Measurements from ENCODE around the gene SLC4A1. TPM values are rescaled to one million over a fixed set of nuclear protein-coding genes. Genes with fewer than 3 reads are reported as not detected.

Gene SLC4A1
- total and polyA plus RNA-seq, 2 experiments from 2014 or later = not detected

GRCh38 chr17:44312396-44313104 is 44.6 kb upstream of the SLC4A1 start:
- Histone ChIP-seq H3K4me3 (no peak overlapping the region), H4K20me1 (ENCODE audit: insufficient read depth, poor library complexity, severe bottlenecking) (no peaks in the 10 kb centered on the region), H3K27me3 (peaks cover 39% of the 10 kb centered on the region), H3K4me2 (no peak overlapping the region), H3K4me1 (ENCODE audit: insufficient read depth) (peaks cover 10% of the 10 kb centered on the region), H3K9me2 (replicated peaks; ENCODE audit: insufficient read depth) (no peaks in the 10 kb centered on the region), H2AFZ (no peak overlapping the region), H3K36me3 (replicated peaks; ENCODE audit: insufficient read depth, low read depth) (no peaks in the 10 kb centered on the region), H3K79me2 (no peaks in the 10 kb centered on the region), H3K9me3 (ENCODE audit: low read depth) (no peaks in the 10 kb centered on the region), H3K27ac (no peak overlapping the region)
- WGBS (ENCODE audit: low lambda C conversion rate, missing lambda C conversion rate) = 81% methylated on average over 11 of the region's 17 CpGs
- no peak for DNase-seq (ENCODE audit: low spot score)
- TF ChIP-seq EZH2phosphoT487 (IDR thresholded peaks at IDR 0.05; ENCODE audit: low read depth, severe bottlenecking, unreplicated experiment) (no peak), EZH2 (IDR thresholded peaks at IDR 0.05; ENCODE audit: borderline replicate concordance) (no peak)
- TF ChIP-seq, protein P1, sequence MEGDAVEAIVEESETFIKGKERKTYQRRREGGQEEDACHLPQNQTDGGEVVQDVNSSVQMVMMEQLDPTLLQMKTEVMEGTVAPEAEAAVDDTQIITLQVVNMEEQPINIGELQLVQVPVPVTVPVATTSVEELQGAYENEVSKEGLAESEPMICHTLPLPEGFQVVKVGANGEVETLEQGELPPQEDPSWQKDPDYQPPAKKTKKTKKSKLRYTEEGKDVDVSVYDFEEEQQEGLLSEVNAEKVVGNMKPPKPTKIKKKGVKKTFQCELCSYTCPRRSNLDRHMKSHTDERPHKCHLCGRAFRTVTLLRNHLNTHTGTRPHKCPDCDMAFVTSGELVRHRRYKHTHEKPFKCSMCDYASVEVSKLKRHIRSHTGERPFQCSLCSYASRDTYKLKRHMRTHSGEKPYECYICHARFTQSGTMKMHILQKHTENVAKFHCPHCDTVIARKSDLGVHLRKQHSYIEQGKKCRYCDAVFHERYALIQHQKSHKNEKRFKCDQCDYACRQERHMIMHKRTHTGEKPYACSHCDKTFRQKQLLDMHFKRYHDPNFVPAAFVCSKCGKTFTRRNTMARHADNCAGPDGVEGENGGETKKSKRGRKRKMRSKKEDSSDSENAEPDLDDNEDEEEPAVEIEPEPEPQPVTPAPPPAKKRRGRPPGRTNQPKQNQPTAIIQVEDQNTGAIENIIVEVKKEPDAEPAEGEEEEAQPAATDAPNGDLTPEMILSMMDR (IDR thresholded peaks at IDR 0.05; ENCODE audit: poor library complexity) = no peak

DNA sequence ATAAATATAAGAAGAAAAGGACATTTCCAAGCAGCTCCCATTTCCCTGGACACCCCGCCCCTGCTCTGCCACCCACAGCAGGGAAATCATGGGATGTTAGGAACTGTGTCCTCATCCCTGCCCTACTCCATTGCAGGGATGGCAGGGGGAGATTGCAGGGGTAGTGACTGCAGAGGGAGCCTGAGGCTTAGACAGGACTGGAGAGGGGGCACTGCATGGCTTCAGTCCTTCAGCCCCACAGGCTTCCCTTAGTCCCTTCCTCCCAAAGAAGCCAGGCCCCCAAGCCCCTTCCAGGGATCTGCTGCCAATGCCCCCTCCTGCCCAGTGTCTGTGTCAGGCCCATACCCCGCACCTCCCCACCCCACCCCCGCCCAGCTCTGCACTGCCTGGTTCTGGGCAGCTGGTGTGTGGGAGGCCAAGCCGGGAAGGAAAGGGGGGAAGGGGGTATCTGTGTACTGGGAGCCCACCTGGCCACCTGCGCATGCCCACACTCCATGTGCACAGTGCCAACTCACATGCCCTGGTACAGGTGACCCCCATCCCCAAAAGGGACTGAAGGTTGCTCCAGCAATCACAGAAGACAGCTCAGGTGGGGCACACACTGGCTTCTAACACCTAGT is 43.7 kb upstream of the SLC4A1 start:
- Histone ChIP-seq H3K27ac (no peak overlapping the region), H2AFZ (no peak overlapping the region), H3K9me3 (ENCODE audit: low read depth) (no peaks in the 10 kb centered on the region), H3K4me3 (no peak overlapping the region), H4K20me1 (ENCODE audit: insufficient read depth, poor library complexity, severe bottlenecking) (no peaks in the 10 kb centered on the region), H3K4me1 (ENCODE audit: insufficient read depth) (peaks cover 12% of the 10 kb centered on the region), H3K9me2 (replicated peaks; ENCODE audit: insufficient read depth) (no peaks in the 10 kb centered on the region), H3K4me2 (no peak overlapping the region), H3K27me3 (peaks cover 39% of the 10 kb centered on the region), H3K79me2 (no peaks in the 10 kb centered on the region), H3K36me3 (replicated peaks; ENCODE audit: insufficient read depth, low read depth) (no peaks in the 10 kb centered on the region)
- WGBS (ENCODE audit: low lambda C conversion rate, missing lambda C conversion rate) = 79% methylated on average over 3 of the region's 5 CpGs
- DNase-seq (ENCODE audit: low spot score) = no peak
- TF ChIP-seq EZH2phosphoT487 (IDR thresholded peaks at IDR 0.05; ENCODE audit: low read depth, severe bottlenecking, unreplicated experiment) (no peak), EZH2 (IDR thresholded peaks at IDR 0.05; ENCODE audit: borderline replicate concordance) (no peak)
- TF ChIP-seq, protein P1 (IDR thresholded peaks at IDR 0.05; ENCODE audit: poor library complexity) = no peak

GRCh38 chr17:44310609-44311376 is 42.9 kb upstream of the SLC4A1 start:
- Histone ChIP-seq H3K4me1 (ENCODE audit: insufficient read depth) (peaks cover 12% of the 10 kb centered on the region), H3K79me2 (no peaks in the 10 kb centered on the region), H3K4me3 (no peak overlapping the region), H3K27me3 (peaks cover 36% of the 10 kb centered on the region), H3K36me3 (replicated peaks; ENCODE audit: insufficient read depth, low read depth) (no peaks in the 10 kb centered on the region), H4K20me1 (ENCODE audit: insufficient read depth, poor library complexity, severe bottlenecking) (no peaks in the 10 kb centered on the region), H3K4me2 (no peak overlapping the region), H3K27ac (no peak overlapping the region), H3K9me3 (ENCODE audit: low read depth) (no peaks in the 10 kb centered on the region), H3K9me2 (replicated peaks; ENCODE audit: insufficient read depth) (no peaks in the 10 kb centered on the region), H2AFZ (no peak overlapping the region)
- DNase-seq (ENCODE audit: low spot score) = no peak
- TF ChIP-seq EZH2 (IDR thresholded peaks at IDR 0.05; ENCODE audit: borderline replicate concordance) (no peak), EZH2phosphoT487 (IDR thresholded peaks at IDR 0.05; ENCODE audit: low read depth, severe bottlenecking, unreplicated experiment) (no peak)
- TF ChIP-seq, protein P1 (IDR thresholded peaks at IDR 0.05; ENCODE audit: poor library complexity) = no peak
- WGBS (ENCODE audit: low lambda C conversion rate, missing lambda C conversion rate) = 76% methylated on average over 10 of the region's 10 CpGs
